HG02938 (cell line): Measurements from ENCODE around the gene TCP11L2.
"Not testable (repeated sequence)": the region's sequence is repeated elsewhere in the genome, so short reads cannot be mapped to it uniquely, and the experiment has no call there.

Experiments
- ATAC-seq: cut with Tn5 transposase; IDR thresholded peaks from one replicate; pipeline ENCODE4 v1.9.1; 2021; ENCODE audit warnings: mild to moderate bottlenecking, moderate library complexity; ENCODE audit not compliant: unreplicated experiment

The TCP11L2 gene

DNA sequence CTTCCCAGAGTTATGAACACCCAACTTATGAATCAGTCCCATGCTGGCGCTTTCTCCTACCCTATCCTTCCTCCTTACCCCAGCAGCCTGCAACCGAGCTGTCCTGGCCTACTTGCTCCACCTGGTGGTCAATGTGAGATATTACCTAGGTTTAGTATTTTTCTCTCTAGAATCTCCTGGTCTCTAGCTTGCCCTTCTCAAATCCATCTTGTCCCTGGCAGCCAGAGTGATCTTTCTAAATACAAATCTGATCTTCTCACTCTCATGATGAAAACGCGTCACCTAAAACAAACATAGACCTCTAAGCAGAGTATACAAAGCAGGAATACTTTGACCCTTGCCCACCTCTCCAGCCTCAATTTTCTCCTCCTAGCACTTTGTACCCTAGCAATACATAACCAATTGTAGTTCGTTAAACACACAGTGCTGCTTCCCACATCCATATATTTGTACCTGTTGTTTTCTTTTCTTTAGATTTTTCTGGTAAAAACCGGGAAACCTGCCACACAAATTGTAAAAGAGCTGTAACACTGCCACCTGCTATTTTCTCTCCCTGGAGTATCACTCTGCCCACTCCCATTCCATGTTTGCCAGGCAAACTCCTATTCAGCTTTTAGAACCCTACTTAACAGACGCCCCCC is 20.0 kb upstream of the TCP11L2 start:
- ATAC-seq: peak; percentile 72

DNA sequence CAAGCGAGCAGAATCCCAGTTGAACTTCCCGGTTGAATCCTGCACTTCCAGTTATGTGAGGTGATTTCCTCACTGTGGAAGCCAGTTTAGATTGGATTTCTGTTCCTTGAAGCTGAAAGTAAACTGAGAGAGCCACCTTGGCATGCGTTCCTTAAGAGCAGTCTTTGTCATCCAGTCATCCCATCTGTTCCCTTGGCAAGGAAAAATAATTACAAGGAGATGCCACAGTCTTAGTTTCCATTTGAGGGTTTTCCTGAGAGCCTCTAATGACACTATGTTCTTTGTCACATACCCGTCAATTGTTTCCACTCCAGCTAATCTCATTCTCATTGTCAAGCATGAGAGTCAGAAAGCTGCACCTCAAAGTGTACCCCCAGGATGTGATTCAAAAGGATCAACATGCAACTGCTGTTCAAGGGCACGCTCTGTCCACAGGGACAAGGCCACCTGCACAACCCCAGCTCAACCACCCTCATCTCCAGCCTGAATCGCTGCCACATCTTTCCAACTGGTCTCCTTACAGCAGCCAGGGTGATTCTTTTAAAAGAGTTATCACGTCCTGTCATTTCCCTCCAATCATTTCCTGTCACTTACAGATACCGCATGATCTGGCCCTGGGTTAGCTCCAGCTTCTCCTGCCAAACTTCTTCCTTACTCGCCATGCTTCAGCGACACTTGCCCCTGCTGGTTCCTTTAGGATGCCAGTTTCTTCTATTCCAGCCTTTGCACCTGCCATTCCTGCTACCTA is 18.0 kb upstream of the TCP11L2 start:
- no peak for ATAC-seq

GRCh38 chr12:106285982-106286381 is 16.6 kb upstream of the TCP11L2 start:
- ATAC-seq: no peak

DNA sequence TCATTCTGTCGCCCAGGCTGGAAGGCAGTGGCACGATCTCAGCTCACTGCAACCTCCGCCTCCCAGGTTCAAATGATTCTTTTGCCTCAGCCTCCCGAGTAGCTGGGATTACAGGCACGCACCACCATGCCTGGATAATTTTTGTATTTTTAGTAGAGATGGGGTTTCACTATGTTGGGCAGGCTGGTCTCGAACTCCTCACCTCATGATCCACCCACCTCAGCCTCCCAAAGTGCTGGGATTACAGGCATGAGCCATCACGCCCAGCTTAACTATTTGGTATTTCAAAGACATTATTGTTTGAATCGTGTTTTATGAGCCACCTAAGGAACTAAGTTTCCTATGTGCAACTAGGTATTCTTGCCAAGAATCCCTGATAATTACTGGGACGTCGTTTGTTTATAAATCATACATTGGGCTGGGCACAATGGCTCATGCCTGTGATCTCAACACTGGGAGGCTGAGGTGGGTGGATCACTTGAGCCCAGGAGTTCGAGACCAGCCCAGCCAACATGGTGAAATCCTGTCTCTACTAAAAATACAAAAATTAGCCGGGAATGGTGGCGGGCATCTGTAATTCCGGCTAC is 15.9 kb upstream of the TCP11L2 start:
- not testable (repeated sequence) for ATAC-seq

DNA sequence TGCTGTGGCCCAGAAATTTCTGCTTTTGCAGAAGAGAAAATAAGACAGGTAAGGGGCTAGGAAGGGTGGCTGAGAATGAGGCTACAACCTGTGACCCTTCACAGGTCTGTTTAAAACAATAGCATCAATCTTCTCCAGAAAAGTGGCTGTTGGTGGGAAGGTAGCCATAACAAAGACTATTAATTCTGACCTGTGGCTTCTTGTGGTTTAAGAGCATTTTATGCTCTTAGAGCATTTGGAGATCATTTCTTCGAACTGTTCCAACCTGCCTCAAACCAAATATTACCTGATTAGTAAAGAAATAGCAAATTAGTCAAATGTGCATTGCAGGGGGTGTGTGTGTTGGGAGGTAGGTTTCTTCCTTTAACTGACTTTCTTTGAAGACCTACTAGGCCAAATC is 15.2 kb upstream of the TCP11L2 start:
- ATAC-seq: no peak

DNA sequence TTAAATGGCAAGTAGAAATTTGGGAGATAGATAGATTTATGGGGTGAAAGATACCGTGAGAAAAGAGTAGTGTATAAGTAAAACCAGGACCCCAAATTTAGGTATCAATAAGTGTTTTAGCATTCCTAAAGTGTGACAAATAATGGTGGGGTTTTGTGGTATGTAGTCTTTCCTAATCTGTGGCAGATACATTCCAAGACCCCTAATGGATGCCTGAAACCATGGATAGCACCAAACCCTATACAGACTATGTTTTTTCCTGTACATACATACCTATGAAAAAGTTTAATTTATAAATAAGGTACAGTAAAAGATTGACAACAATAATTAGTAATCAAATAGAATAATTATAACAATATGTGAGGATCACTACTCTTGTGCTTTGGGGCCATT is 14.4 kb upstream of the TCP11L2 start:
- ATAC-seq: no peak

DNA sequence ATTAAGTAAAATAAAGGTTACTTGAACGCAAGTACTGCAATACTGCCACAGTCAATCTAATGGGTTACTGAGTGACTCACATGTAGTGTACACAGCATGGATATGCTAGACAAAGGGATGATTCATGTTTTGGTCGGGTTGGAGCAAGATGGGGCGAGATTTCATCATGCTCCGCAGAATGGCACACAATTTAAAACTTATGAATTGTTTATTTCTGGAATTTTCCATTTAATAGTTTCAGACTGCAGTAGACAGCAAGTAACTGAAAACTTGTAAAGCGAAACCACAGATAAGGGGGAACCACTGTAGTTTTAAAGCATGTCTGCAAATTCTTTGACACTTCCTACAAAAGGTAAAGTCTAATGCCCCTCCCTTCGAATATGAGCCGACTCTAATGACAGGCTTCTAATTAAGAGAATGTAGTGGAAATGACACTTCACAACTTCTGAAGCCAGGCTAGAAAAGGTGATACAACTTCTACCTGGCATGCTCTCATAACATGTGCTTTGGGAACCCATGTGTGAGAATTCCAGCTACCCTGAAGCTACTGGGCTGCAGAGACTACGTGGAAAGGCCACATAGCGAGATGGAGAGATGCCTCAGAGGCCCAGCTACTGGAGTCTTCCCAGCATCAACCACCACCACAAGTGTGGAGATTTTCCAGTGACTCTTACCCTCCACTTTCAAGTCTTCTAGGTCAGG is 13.9 kb upstream of the TCP11L2 start:
- no peak for ATAC-seq

GRCh38 chr12:106289196-106289681 is 13.3 kb upstream of the TCP11L2 start:
- no peak for ATAC-seq

DNA sequence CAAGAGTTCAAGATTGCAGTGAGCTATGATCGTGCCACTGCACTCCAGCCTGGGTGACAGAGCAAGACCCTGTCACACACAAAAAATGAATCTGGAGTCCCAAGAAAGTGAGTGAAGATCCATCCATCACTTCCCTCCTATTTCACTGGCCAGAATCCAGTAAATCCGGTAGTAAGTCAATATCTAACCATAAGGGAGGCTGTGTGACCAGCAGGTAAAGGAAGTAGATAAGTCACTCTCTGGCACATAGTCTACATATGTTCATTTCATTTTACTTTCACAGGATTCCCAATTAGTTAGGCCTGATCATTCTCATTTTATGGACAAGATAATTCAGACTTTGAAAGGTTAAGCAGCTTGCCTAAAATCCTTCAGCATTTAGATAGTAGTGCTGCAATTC is 11.9 kb upstream of the TCP11L2 start:
- ATAC-seq: no peak

DNA sequence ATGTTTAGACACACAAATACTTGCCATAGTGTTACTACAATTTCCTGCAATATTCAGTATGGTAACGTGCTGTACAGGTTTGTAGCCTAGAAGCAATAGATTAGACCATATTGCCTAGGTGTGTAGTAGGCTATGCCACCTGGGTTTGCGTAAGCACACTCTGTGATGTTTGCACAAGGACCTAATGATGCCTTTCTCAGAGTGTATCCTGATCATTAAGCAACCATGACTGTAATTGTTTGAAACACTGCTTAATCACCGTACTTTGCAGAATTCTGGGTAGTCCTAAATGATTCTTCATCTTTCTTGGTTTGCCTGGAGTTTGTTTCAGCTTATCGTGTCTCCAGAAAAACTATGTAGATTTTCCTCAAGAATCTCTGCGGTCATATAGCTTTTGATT is 11.2 kb upstream of the TCP11L2 start:
- no peak for ATAC-seq

GRCh38 chr12:106292339-106292738 is 10.2 kb upstream of the TCP11L2 start:
- no peak for ATAC-seq

GRCh38 chr12:106296179-106296877 is 6.2 kb upstream of the TCP11L2 start:
- no peak for ATAC-seq

- no peak for ATAC-seq
Measured at GRCh38 chr12:106297075-106297474, 5.5 kb upstream of the TCP11L2 start.

GRCh38 chr12:106297681-106298080 is 4.9 kb upstream of the TCP11L2 start:
- ATAC-seq: no peak

GRCh38 chr12:106299202-106299774 is 3.2 kb upstream of the TCP11L2 start:
- ATAC-seq: no peak

DNA sequence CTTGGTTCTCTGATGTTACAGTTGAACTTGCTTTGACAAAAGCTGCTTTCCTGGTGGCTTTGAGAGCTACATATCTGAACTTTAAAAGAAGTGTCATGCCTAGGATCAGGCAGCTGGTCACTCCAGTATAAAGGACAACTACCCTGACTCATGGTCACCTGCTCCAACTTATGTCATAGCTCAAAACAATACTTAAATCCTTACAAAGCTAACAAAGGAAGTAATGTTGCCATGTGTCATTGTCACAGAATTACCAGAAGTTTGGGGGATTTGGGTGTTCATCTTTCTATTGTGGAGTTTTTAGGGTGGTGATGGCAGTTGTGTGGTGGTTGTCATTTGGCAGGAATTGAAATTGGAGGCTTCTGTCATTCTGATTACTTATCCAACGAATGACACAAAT is 1.8 kb upstream of the TCP11L2 start:
- no peak for ATAC-seq

- ATAC-seq: no peak
Measured at GRCh38 chr12:106301241-106301610, 1.3 kb upstream of the TCP11L2 start.

- peak; percentile 44 for ATAC-seq
Measured at GRCh38 chr12:106301611-106302321, 767 bp upstream of the TCP11L2 start.

DNA sequence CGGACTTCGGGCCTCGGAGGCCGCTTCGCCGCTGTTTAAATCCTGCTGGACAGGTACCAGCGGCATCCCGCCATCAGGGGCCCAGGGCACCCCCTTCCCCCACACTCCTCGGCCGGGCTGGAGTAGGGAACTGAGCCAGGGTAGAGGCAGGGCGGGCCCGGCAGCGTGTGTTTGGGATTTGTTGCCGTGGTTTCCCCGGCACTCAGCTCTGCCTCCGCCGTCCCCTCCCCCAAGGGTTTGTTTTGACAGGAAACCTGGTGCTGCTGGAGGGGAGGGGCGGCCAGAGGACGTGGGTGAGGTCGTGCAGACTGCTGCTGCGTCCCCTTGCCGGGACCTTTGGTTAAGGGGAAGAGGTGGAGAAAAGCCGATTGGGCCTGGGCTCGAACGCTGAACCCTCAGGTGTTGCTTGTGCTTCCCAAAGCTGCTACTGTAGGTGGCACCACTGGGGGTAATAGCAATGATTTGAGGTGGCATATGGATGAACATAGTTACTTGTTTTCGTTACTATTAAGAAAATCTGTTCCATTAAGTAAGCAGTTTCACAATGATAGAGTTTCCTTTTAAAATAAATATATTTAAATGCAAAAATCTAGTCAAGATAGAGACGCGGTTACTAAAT is 778 bp downstream of the TCP11L2 start:
- ATAC-seq: no peak

- ATAC-seq: no peak
Measured at GRCh38 chr12:106304001-106304421, 1.5 kb downstream of the TCP11L2 start.
